Calu3 (cell line): ENCODE measurements around the gene SLC15A1. TPM values are rescaled to one million over a fixed set of nuclear protein-coding genes. Genes with fewer than 3 reads are reported as not detected.
A peak's percentile ranks its signal among the peaks of the same experiment; 100 is the strongest.

Experiments used
- BruUV-seq: library from RNA; stranded (reverse); fragments of 400-500 nt; replicated peaks from 2 replicates; lab custom pipeline; 2021; lab: Mats Ljungman, UMichigan
- CTCF ChIA-PET: fragments of 300-600 bp; sonication (Branson Sonifier 250); formaldehyde crosslinking; loops from one replicate; lab custom pipeline; 2022; ENCODE audit warnings: antibody characterized with exemption; lab: Charles Lee
- DNase-seq: peaks from one replicate; pipeline ENCODE4 v3.0.0; 2022
- H3K27ac Mint-ChIP-seq: one replicate; pipeline ENCODE4 v1.8.0; 2022; ENCODE audit warnings: mixed read lengths; ENCODE audit not compliant: unreplicated experiment
- H3K27me3 Mint-ChIP-seq: one replicate; pipeline ENCODE4 v1.8.0; 2022; ENCODE audit warnings: mixed read lengths; ENCODE audit not compliant: unreplicated experiment
- H3K36me3 Mint-ChIP-seq: one replicate; pipeline ENCODE4 v1.8.0; 2022; ENCODE audit warnings: mild to moderate bottlenecking, moderate library complexity, mixed read lengths; ENCODE audit not compliant: insufficient read depth, unreplicated experiment
- H3K4me1 Mint-ChIP-seq: one replicate; pipeline ENCODE4 v1.8.0; 2022; ENCODE audit warnings: mild to moderate bottlenecking, low read depth, mixed read lengths; ENCODE audit not compliant: unreplicated experiment
- H3K4me3 Mint-ChIP-seq: one replicate; pipeline ENCODE4 v1.8.0; 2022; ENCODE audit warnings: mild to moderate bottlenecking, low read depth, moderate library complexity, mixed read lengths; ENCODE audit not compliant: unreplicated experiment
- H3K9me3 Mint-ChIP-seq: one replicate; pipeline ENCODE4 v1.8.0; 2022; ENCODE audit warnings: low read depth, mixed read lengths; ENCODE audit not compliant: unreplicated experiment
- intact Hi-C: fragments of 100-400 bp; cut with micrococcal nuclease; formaldehyde crosslinking; loops from one replicate; pipeline ENCODE4 v1.10.0; 2022; ENCODE audit not compliant: unreplicated experiment
- total RNA-seq: library from RNA; stranded (reverse); gene quantifications from 2 replicates; pipeline ENCODE4 v1.2.3, GENCODE V29; 2022
- TF ChIP-seq, protein P1 (sequence below): fragments of 200-600 bp; IDR thresholded peaks from one replicate; pipeline ENCODE4 v1.8.0; 2022; ENCODE audit warnings: antibody characterized with exemption; ENCODE audit not compliant: unreplicated experiment

Gene SLC15A1
- total RNA-seq, 1 experiment from 2014 or later, result 0.99 TPM

DNA sequence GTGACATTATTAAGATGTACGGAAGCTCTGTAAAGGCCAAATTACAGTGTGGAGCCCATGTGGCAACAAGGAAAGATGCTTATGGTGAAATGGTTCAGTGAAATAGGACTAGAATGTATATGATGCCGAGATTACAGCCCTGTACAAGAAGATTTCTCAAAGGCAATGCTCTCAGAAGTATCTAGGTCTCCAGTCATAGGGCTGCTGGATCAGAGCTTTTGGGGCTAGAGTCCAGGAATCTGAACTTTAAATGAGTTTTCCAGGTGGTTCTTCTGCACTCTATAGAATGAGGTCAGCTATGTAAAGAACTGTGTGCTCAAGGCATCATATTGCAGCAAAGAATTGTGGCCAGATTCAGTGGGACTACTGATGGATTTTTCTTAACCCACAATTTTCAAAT lies 100.2 kb downstream of the SLC15A1 start:
- CTCF ChIA-PET, result no interaction called here

GRCh38 chr13:98651744-98652143 lies 100.7 kb downstream of the SLC15A1 start:
- H3K27me3 Mint-ChIP-seq, result no peaks in the 10 kb centered on the region
- DNase-seq, result no peak
- peaks cover 7% of the 10 kb centered on the region for H3K36me3 Mint-ChIP-seq
- CTCF ChIA-PET, result no interaction called here
- peaks cover 24% of the 10 kb centered on the region for H3K4me1 Mint-ChIP-seq
- H3K4me3 Mint-ChIP-seq, result no peak overlapping the region
- H3K27ac Mint-ChIP-seq, result peak overlapping the region; percentile 20
- no peaks in the 10 kb centered on the region for H3K9me3 Mint-ChIP-seq
- TF ChIP-seq, protein P1, sequence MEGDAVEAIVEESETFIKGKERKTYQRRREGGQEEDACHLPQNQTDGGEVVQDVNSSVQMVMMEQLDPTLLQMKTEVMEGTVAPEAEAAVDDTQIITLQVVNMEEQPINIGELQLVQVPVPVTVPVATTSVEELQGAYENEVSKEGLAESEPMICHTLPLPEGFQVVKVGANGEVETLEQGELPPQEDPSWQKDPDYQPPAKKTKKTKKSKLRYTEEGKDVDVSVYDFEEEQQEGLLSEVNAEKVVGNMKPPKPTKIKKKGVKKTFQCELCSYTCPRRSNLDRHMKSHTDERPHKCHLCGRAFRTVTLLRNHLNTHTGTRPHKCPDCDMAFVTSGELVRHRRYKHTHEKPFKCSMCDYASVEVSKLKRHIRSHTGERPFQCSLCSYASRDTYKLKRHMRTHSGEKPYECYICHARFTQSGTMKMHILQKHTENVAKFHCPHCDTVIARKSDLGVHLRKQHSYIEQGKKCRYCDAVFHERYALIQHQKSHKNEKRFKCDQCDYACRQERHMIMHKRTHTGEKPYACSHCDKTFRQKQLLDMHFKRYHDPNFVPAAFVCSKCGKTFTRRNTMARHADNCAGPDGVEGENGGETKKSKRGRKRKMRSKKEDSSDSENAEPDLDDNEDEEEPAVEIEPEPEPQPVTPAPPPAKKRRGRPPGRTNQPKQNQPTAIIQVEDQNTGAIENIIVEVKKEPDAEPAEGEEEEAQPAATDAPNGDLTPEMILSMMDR, result no peak
- intact Hi-C loops, result loop anchor here (5.0 kb wide), 2 partner anchors 79 to 169 kb away; no protein-coding TSS in a partner anchor
- no TSS peak for BruUV-seq

More for the DNA sequence above, 100.2 kb downstream of the SLC15A1 start:
- BruUV-seq, result no TSS peak
- DNase-seq, result no peak
- peak overlapping the region; percentile 20 for H3K27ac Mint-ChIP-seq
- H3K27me3 Mint-ChIP-seq, result no peaks in the 10 kb centered on the region
- H3K36me3 Mint-ChIP-seq, result peaks cover 7% of the 10 kb centered on the region
- H3K4me1 Mint-ChIP-seq, result peaks cover 24% of the 10 kb centered on the region
- H3K9me3 Mint-ChIP-seq, result no peaks in the 10 kb centered on the region
- intact Hi-C loops, result loop anchor here (5.0 kb wide), 2 partner anchors 80 to 170 kb away; no protein-coding TSS in a partner anchor
- TF ChIP-seq, protein P1, result no peak
- H3K4me3 Mint-ChIP-seq, result no peak overlapping the region

- intact Hi-C loops, result loop anchor here (5.0 kb wide), 2 partner anchors 78 to 168 kb away; no protein-coding TSS in a partner anchor
- TF ChIP-seq, protein P1, result no peak
- peak; percentile 67 for DNase-seq
- Mint-ChIP-seq H3K4me3 (peak overlapping the region; percentile 9), H3K4me1 (peaks cover 24% of the 10 kb centered on the region), H3K27ac (peak overlapping the region; percentile 77), H3K27me3 (no peaks in the 10 kb centered on the region), H3K9me3 (no peaks in the 10 kb centered on the region), H3K36me3 (peaks cover 7% of the 10 kb centered on the region)
- CTCF ChIA-PET, result interaction anchor here (0.9 kb wide), 1 partner anchor 166 kb away, joined by 3 read pairs; no protein-coding TSS in a partner anchor
- no TSS peak for BruUV-seq
These were observed 101.9 kb downstream of the SLC15A1 start for GRCh38 chr13:98650396-98651107.

GRCh38 chr13:98649861-98650260 lies 102.6 kb downstream of the SLC15A1 start:
- Mint-ChIP-seq H3K9me3 (no peaks in the 10 kb centered on the region), H3K36me3 (peaks cover 7% of the 10 kb centered on the region), H3K27me3 (no peaks in the 10 kb centered on the region), H3K4me1 (peaks cover 24% of the 10 kb centered on the region), H3K27ac (no peak overlapping the region), H3K4me3 (no peak overlapping the region)
- TF ChIP-seq, protein P1, result no peak
- BruUV-seq, result no TSS peak
- intact Hi-C loops, result loop anchor here (5.0 kb wide), 2 partner anchors 78 to 168 kb away; no protein-coding TSS in a partner anchor
- CTCF ChIA-PET, result no interaction called here
- no peak for DNase-seq
